Measurements from ENCODE around the gene MAP1S. TPM values are rescaled to one million over a fixed set of nuclear protein-coding genes. Genes with fewer than 3 reads are reported as not detected.

Gene MAP1S
- total and polyA plus RNA-seq, 2 donors (not counting 1 experiment from before 2014, with no cell fraction given) = 10.5 to 18.3 TPM

- TF ChIP-seq EZH2 (IDR thresholded peaks at IDR 0.05; ENCODE audit: low read length, missing control alignments) (no peak), CTCF (conservative IDR thresholded peaks at IDR 0.05 in 1 of 2, IDR thresholded peaks at IDR 0.05 in 1 of 2; ENCODE audit: low read depth in 1 of 2, low read length in 2 of 2) (no peak)
- Histone ChIP-seq H3K79me2 (ENCODE audit: control insufficient read depth, insufficient read depth, low read length) (no peaks in the 10 kb centered on the region), H3K9me3 (ENCODE audit: control insufficient read depth, insufficient read depth, low read depth, low read length) (no peaks in the 10 kb centered on the region), H3K27ac (ENCODE audit: insufficient read depth, low read length) (no peak overlapping the region), H3K4me1 (ENCODE audit: control insufficient read depth, extremely low read depth, insufficient read depth, low read length) (no peaks in the 10 kb centered on the region), H4K20me1 (ENCODE audit: control insufficient read depth, extremely low read depth, insufficient read depth, low read length) (no peaks in the 10 kb centered on the region), H3K36me3 (ENCODE audit: control insufficient read depth, insufficient read depth, low read length) (no peaks in the 10 kb centered on the region), H3K4me3 (replicated peaks in 1 of 4; ENCODE audit: control extremely low read depth in 1 of 4, insufficient read depth in 1 of 4, low read depth in 3 of 4, low read length in 4 of 4) (no peak overlapping the region), H3K9ac (ENCODE audit: insufficient read depth, low read length) (no peak overlapping the region), H2AFZ (ENCODE audit: low read length) (no peak overlapping the region), H3K27me3 (ENCODE audit: control insufficient read depth, insufficient read depth, low read length) (no peaks in the 10 kb centered on the region), H3K4me2 (ENCODE audit: extremely low read depth, insufficient read depth, low read length) (no peak overlapping the region)
- DNase-seq (ENCODE audit: low read depth in 2 of 2) = no peak
These were observed 36.2 kb downstream of the MAP1S start for GRCh38 chr19:17755443-17755890.

- TF ChIP-seq EZH2 (IDR thresholded peaks at IDR 0.05; ENCODE audit: low read length, missing control alignments) = no peak
- TF ChIP-seq CTCF (conservative IDR thresholded peaks at IDR 0.05 in 1 of 2, IDR thresholded peaks at IDR 0.05 in 1 of 2; ENCODE audit: low read depth in 1 of 2, low read length in 2 of 2) = no peak
- H3K9ac ChIP-seq (ENCODE audit: insufficient read depth, low read length) = no peak overlapping the region
- no peaks in the 10 kb centered on the region for H3K79me2 ChIP-seq (ENCODE audit: control insufficient read depth, insufficient read depth, low read length)
- H3K27me3 ChIP-seq (ENCODE audit: control insufficient read depth, insufficient read depth, low read length) = no peaks in the 10 kb centered on the region
- H3K36me3 ChIP-seq (ENCODE audit: control insufficient read depth, insufficient read depth, low read length) = no peaks in the 10 kb centered on the region
- H3K9me3 ChIP-seq (ENCODE audit: control insufficient read depth, insufficient read depth, low read depth, low read length) = no peaks in the 10 kb centered on the region
- no peaks in the 10 kb centered on the region for H4K20me1 ChIP-seq (ENCODE audit: control insufficient read depth, extremely low read depth, insufficient read depth, low read length)
- H2AFZ ChIP-seq (ENCODE audit: low read length) = no peak overlapping the region
- peak; percentile 58 to 69 for DNase-seq (ENCODE audit: low read depth in 2 of 2)
- no peak overlapping the region for H3K27ac ChIP-seq (ENCODE audit: insufficient read depth, low read length)
- no peak overlapping the region for H3K4me3 ChIP-seq (replicated peaks in 1 of 4; ENCODE audit: control extremely low read depth in 1 of 4, insufficient read depth in 1 of 4, low read depth in 3 of 4, low read length in 4 of 4)
- H3K4me2 ChIP-seq (ENCODE audit: extremely low read depth, insufficient read depth, low read length) = no peak overlapping the region
- H3K4me1 ChIP-seq (ENCODE audit: control insufficient read depth, extremely low read depth, insufficient read depth, low read length) = no peaks in the 10 kb centered on the region
These were observed 36.8 kb downstream of the MAP1S start for GRCh38 chr19:17755977-17756670.

- no peaks in the 10 kb centered on the region for H3K79me2 ChIP-seq (ENCODE audit: control insufficient read depth, insufficient read depth, low read length)
- H2AFZ ChIP-seq (ENCODE audit: low read length) = no peak overlapping the region
- DNase-seq (ENCODE audit: low read depth in 2 of 2) = peak; percentile 38 to 55
- H4K20me1 ChIP-seq (ENCODE audit: control insufficient read depth, extremely low read depth, insufficient read depth, low read length) = no peaks in the 10 kb centered on the region
- H3K9ac ChIP-seq (ENCODE audit: insufficient read depth, low read length) = no peak overlapping the region
- H3K27me3 ChIP-seq (ENCODE audit: control insufficient read depth, insufficient read depth, low read length) = no peaks in the 10 kb centered on the region
- TF ChIP-seq CTCF (conservative IDR thresholded peaks at IDR 0.05 in 1 of 2, IDR thresholded peaks at IDR 0.05 in 1 of 2; ENCODE audit: low read depth in 1 of 2, low read length in 2 of 2) (no peak), EZH2 (IDR thresholded peaks at IDR 0.05; ENCODE audit: low read length, missing control alignments) (no peak)
- no peaks in the 10 kb centered on the region for H3K36me3 ChIP-seq (ENCODE audit: control insufficient read depth, insufficient read depth, low read length)
- no peak overlapping the region for H3K27ac ChIP-seq (ENCODE audit: insufficient read depth, low read length)
- H3K4me3 ChIP-seq (replicated peaks in 1 of 4; ENCODE audit: control extremely low read depth in 1 of 4, insufficient read depth in 1 of 4, low read depth in 3 of 4, low read length in 4 of 4) = no peak overlapping the region
- H3K4me2 ChIP-seq (ENCODE audit: extremely low read depth, insufficient read depth, low read length) = no peak overlapping the region
- H3K9me3 ChIP-seq (ENCODE audit: control insufficient read depth, insufficient read depth, low read depth, low read length) = no peaks in the 10 kb centered on the region
- no peaks in the 10 kb centered on the region for H3K4me1 ChIP-seq (ENCODE audit: control insufficient read depth, extremely low read depth, insufficient read depth, low read length)
These were observed 37.8 kb downstream of the MAP1S start for GRCh38 chr19:17757125-17757524.

Data from fibroblast of lung (primary cell).